ENCODE measurements around the gene GALNTL6. TPM values are rescaled to one million over a fixed set of nuclear protein-coding genes. Genes with fewer than 3 reads are reported as not detected.
"Not testable (repeated sequence)": the region's sequence is repeated elsewhere in the genome, so short reads cannot be mapped to it uniquely, and the experiment has no call there.

Gene GALNTL6
- total RNA-seq, 1 donor from 2014 or later: 23.6 TPM

DNA sequence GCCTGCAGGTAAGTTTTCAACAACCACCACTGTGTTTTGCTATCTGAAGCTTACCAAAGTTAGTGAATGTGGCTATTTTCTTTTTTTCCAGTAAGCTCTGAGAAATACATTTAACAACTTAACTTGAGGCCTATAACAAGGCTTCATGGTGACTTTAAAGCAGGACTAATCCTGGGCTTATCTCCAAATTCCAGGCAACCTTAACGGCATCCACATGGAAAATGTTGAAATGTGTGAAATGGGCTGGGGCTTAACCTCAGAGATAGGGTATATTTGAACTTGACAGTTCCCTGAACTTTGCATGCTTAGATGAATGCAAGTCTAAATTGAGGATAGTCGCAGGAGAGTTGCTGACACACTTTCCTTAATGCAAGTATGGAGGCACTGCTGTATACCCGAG lies 539.2 kb downstream of the GALNTL6 start:
- DNase-seq (ENCODE audit: low spot score in 2 of 2) (no peak), FAIRE-seq (no peak)

DNA sequence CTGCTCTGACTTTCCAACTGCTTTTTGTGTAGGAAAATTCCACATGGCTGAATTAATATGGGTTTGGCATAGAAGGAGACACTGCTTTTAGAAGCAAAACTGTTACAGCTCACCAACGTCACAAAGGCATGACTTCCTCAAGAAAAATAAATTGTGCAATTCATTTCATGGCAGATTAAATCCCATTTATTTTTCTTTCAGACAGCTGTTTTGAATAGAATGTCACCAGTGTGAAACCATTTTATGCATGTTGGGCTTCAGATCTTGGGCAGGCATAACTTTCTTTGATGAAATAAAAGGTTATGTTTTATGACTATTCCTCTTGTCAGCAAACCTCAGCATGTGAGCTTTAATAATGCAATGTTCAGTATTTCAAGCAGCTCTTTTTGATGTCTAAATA lies 542.8 kb downstream of the GALNTL6 start:
- DNase-seq (ENCODE audit: low spot score in 2 of 2) (no peak), FAIRE-seq (no peak)

DNA sequence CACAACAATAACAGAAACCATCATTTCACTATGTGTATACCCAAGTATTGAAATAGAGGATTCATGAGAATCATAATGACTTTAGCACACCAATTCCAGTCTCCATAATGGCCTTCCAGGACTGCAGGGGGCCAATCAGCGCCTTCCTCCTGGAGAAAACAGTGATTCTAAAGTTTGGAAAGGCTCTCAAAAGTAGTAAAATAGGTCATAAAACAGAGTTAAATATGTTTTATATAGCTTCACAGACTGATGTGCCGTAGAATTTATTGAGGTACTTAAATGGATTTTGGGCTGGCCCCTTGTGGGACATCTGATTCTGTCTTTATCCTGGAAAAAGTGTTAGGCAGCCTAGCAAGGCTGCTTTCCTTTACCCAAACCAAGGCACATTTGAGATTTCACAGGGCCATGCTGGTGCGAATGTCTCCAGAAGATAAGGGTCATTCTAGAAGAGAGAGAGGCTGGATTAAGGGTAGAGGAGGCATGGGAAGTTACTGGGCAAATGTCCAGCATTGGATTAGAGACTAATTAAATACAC lies 543.9 kb downstream of the GALNTL6 start:
- DNase-seq (ENCODE audit: low spot score in 2 of 2): no peak
- FAIRE-seq: no peak

DNA sequence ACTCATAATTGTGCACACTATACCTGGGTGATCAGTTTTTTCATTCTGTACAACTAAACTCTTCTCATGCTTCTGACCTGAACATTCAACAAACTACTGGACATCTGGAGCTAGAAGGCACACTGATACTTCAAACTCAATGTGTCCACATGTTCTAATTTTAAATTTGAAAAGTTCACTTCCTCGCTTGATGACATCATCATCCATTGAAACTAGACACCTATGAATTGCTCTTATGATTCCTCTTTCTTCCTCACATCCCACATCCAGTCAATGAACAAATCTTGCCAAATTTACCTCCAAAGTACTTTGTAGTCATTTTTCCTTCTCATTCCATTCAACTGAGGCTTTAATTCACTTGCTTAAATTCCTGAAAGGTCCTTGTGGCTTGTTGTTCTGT lies 549.4 kb downstream of the GALNTL6 start:
- no peak for DNase-seq (ENCODE audit: low spot score in 2 of 2)
- no peak for FAIRE-seq

DNA sequence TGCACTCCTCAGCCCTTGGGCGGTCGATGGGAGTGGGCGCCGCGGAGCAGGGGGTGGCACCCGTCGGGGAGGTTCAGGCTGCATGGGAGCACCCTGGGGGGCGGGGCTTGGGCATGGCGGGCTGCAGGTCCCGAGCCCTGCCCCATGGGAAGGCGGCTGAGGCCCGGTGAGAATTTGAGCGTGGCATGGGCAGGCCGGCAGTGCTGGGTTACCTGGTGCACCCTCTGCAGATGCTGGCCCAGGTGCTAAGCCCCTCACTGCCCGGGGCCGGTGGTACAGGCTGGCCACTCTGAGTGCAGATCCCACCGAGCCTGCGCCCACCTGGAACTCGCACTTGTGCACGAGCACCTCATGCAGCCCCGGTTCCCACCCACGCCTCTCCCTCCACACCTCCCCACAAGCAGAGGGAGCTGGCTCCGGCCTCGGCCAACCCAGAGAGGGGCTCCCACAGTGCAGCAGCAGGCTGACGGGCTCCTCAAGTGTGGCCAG lies 556.3 kb downstream of the GALNTL6 start:
- FAIRE-seq (no peak), DNase-seq (ENCODE audit: low spot score in 2 of 2) (no peak)

DNA sequence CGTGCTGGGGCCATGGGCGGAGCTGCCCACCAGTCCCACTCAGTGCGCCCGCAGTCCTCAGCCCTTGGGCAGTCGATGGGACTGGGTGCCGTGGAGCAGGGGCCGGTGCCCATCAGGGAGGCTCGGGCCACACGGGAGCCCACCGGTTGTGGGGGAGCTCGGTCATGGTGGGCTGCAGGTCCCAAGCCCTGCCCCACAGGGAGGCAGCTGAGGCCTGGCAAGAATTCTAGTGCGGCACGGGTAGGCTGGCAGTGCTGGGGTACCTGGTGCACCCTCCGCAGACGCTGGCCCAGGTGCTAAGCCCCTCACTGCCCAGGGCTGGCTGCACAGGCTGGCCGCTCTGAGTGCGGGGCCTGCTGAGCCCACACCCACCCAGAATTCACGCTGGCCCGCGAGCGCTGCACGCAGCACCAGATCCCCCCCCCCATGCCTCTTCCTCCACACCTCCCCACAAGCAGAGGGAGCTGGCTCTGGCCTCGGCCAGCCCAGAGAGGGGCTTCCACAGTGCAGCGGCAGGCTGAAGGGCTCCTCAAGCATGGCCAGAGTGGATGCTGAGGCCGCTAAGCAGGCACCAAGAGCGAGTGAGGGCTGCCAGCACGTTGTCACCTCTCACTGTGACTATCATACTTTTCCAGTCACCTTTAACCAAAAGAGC lies 564.4 kb downstream of the GALNTL6 start:
- FAIRE-seq (no peak), DNase-seq (ENCODE audit: low spot score in 2 of 2) (no peak)

DNA sequence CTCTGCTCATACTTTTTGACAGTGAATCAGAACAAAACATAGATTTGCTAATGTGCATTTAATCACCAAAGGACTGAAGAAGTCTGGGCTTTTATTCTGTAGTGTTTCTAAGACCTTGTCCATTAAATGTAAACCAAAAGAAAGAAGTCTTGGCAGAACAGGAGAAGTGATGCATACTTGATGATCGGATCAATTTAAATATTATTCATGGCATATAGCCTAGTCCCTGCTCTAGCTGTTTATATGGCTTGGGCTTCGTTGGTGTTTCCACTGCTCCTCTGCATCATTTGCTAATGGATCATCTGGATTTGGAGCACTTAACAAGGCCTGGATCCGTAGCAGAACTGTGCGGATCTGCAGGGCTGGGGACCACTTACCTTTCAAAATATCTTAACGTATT lies 566.6 kb downstream of the GALNTL6 start:
- DNase-seq (ENCODE audit: low spot score in 2 of 2) (no peak), FAIRE-seq (no peak)

DNA sequence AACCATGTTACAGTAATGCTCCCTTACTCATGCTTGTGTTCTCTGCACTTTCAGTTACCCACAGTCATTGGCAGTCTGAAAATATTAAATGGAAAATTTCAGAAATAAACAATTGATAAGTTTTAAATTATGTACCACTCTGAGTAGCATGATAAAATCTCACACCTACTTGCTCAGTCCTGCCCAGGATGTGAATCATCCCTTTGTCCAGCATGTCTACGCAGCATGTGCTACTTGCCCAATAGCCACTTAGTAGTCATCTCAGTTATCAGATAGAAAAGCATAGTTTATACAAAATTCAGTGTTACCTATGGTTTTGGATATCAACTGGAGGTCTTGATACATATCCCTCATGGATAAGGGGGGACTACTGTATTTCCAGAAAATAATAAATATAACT lies 577.1 kb downstream of the GALNTL6 start:
- no peak for DNase-seq (ENCODE audit: low spot score in 2 of 2)
- no peak for FAIRE-seq

DNA sequence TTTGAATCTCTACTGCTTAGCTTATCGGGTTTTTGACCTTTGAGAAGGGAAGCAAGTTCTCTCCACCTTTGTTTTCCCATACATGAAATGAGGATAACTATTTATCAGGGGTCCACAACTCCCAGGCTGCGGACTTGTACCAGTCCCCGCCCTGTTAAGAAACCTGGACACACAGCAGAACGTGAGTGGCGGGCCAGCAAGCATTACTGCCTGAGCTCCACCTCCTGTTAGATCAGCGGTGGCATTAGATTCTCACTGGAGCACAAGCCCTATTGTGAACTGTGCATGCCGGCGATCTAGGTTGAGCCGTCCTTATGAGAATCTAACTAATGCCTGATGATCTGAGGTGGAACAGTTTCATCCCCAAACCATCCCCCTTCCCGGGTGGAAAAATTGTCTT lies 579.5 kb downstream of the GALNTL6 start:
- no peak for FAIRE-seq
- DNase-seq (ENCODE audit: low spot score in 2 of 2): no peak

DNA sequence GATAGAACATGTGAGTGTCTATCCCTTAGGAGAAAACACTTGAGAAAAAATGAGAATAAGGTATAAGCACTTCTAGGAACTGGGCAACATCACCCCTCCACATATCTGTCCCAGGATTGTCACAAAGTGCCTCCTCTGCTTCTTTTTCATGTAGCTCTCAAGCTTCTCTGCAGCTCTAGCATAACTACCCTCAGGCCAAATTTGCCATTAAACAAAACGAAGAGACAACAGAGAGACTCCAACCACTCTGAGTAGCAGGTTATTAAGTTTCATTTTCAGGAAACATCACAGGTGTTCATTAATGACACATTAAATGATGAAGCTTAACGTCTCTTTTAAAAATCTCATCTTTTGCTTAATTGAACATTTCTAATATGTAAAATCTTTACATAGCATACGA lies 580.0 kb downstream of the GALNTL6 start:
- DNase-seq (ENCODE audit: low spot score in 2 of 2) (no peak), FAIRE-seq (no peak)

DNA sequence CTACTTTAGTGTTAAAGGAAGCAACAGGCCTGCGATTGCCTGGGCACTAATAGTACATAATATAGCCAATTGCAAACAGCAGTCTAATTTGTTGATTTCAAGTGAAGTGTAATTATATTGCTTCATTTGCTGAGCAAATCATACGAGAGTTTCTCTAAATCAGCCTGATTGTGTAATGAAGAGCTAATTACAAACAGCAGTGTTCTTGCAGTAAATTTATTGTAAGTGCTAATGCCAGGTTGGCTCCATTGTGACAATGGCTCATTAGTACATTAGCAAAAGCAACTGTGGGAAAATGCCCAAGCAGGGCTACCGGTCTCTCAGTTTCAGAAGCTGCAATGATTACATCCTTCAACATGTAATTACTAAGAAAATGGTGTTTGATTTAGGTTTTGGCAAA lies 591.5 kb downstream of the GALNTL6 start:
- DNase-seq (ENCODE audit: low spot score in 2 of 2) (no peak), FAIRE-seq (no peak)

DNA sequence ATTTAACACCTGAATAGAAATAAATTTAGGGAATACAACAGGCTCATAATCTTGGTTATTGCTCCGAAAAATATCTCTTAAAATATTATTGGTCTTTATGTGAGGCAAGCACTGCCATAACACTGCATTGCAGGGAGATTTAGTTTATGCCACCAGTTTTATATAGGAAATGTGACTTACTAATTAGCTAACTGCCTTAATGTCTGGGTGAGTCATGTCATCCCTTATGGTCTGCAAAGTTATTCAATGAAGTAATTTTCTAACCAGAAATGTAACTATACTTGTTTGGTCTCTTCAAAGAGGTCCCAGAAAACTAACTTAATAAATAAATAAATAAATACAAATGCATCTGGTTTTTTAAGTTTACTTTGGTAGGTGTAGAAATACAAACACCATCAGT lies 597.2 kb downstream of the GALNTL6 start:
- no peak for FAIRE-seq
- no peak for DNase-seq (ENCODE audit: low spot score in 2 of 2)

DNA sequence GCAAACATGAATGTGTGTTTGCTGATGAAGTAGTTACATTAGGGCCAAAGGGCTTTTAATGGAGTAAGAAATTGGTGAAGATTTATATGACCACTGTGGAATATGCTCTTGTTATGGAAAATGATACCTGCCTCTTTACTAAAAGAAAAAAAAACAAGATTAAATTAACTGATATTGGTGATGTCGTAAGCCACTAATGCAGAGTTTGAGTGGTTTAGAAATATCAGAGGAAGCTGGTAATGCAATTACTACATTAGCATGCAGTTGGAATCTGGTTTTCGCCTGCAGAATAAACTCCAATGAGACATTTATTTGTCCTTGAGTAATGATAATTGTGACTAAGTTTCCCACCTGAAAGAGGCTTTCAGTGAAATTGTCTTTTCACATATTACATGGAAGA lies 597.9 kb downstream of the GALNTL6 start:
- DNase-seq (ENCODE audit: low spot score in 2 of 2) (no peak), FAIRE-seq (no peak)

DNA sequence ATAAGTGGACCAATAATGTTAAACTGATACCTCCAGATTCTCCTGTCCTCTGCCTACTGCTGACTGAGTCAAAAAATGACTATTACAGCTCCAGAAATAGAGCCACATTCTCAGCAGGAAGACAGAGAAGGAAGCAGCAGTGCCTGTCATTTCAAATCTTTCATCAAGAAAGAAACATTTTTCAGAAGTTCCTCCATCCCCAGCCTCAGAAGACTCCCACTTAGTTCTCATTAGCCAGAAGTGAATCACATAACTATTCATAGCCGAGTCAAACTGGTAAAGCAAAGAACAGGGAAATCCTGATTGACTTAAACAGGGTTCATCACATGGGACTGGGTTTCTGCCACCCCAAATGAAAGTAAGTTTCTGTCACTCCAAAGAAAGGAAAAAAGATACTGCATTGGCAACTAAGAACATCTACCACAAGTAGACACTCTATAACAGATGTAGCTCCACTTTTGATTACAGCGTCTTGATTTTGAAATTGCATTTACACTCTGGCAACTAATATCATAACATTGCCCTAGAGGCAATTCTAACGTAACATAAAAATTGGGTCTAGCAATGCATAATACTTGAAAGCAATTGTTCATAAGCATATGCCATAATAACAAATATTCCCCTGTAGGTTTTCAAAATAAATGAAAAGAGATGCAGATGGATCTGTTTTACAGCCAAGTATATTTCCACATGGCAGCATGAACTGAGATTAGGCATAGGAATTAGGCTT lies 599.8 kb downstream of the GALNTL6 start:
- no peak for FAIRE-seq
- DNase-seq (ENCODE audit: low spot score in 2 of 2): no peak

DNA sequence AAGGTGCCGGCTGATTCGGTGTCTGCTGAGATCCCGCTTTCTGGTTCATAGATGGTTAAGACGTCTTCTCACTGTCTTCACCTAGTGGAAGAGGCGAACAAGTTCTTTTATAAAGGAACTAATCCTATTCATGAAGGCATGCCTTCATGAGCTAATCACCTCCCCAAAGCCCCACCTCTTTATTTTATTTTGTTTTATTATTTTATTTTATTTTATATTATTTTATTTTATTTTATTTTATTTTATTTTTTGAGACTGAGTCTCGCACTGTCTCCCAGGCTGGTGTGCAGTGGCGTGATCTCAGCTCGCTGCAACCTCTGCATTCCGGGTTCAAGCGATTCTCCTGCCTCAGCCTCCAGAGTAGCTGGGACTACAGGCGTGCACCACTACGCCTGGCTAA lies 615.8 kb downstream of the GALNTL6 start:
- DNase-seq (ENCODE audit: low spot score in 2 of 2); FAIRE-seq: not testable (repeated sequence)

DNA sequence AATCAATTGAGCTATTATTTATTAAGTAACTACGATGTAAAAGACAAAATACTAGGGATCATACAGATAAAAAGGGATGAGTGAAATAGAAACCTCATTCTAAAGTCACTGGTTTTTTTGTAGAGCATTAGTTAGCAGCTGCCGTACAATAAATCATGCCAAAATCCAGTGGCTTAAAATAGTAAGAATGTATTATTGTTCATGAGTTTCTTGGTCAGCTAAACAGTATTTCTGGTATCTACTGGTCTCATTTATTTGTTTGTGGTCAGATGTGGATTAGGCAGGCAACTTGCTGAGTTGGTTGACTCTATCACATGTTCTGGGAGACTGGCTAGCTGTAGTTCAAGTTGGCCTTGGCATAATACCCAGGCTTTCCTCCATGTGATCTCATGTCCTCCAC lies 667.3 kb downstream of the GALNTL6 start:
- FAIRE-seq (no peak), DNase-seq (ENCODE audit: low spot score in 2 of 2) (peak in 1 of 2 donors; percentile 8)

DNA sequence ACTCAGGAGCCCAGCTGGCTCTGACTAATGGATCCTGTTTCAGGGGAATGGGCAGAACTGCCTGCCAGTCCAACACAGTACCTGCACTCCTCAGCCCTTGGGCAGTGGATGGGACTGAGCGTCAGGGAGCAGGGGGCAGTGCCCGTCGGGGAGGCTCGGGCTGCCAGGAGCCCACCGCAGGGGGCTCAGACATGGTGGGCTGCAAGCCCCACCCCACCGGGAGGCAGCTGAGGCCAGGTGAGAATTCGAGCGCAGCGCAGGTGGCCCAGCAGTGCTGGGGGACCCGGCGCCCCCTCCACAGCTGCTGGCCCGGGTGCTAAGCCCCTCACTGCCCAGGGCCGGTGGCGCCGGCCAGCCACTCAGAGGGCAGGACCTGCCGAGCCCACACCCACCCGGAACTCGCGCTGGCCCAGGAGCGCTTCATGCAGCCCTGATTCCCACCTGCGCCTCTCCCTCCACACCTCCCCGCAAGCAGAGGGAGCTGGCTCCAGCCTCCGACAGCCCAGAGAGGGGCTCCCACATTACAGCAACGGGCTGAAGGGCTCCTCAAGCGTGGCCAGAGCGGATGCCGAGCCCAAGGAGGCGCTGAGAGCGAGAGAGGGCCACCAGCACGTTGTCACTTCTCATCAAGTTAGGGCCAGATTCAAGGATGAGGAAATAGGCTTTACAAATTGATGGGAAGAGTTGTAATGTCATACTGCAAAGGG lies 668.8 kb downstream of the GALNTL6 start:
- DNase-seq (ENCODE audit: low spot score in 2 of 2) (no peak), FAIRE-seq (no peak)

DNA sequence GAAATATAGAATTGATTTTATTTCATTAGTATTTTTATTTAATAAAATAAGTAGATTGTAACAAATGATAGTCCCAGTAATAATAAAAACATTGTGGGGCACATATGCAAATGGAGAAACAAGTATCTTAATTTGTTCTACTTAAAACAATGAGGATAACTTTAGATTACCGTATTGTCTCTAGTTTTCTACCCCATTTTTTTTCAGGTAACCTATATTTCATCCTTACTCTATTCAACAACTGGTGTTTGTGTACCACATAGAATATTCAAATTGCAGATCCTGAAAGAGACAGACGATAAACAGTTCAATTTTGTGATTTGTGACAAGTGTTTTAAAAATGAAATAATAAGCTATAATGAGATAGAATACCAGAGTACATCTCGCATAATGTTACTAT lies 671.8 kb downstream of the GALNTL6 start:
- FAIRE-seq (no peak), DNase-seq (ENCODE audit: low spot score in 2 of 2) (no peak)

DNA sequence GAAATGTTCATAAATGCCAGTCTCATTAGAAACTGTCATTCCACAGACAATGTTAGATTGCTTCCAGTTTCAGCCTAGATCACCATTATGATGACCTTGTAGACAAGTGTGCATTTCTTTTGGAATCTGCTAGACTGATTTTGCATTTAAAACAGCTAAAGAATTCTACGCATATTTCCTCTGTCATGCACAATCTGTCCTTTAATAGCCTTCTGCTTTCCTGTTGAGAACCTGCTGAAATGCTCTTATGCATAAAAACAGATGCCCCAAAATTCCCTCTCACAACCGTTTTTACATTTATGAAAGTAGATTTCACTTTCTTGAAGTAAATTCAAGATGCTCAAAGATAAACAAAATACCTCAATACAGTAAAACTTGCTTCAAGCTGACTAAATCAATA lies 673.3 kb downstream of the GALNTL6 start:
- no peak for FAIRE-seq
- DNase-seq (ENCODE audit: low spot score in 2 of 2): no peak

DNA sequence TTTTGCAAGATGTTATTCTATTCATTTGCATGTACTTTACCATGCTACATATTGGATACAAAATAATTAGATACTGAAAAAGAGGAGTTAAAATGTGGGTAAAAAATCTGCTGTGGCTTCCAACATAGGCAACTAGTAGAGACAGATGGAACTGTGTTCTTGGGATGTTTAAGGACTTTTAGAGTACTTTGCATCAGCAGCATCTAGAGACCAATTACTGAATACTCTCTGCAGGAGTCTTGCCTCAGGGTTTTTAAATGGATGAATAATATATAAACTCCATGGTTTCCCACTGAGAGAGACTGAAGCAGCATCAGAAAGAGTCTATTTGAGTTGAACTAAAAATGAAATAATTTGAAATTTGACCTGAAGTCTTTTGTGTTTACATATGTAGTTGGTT lies 676.7 kb downstream of the GALNTL6 start:
- FAIRE-seq (no peak), DNase-seq (ENCODE audit: low spot score in 2 of 2) (no peak)

DNA sequence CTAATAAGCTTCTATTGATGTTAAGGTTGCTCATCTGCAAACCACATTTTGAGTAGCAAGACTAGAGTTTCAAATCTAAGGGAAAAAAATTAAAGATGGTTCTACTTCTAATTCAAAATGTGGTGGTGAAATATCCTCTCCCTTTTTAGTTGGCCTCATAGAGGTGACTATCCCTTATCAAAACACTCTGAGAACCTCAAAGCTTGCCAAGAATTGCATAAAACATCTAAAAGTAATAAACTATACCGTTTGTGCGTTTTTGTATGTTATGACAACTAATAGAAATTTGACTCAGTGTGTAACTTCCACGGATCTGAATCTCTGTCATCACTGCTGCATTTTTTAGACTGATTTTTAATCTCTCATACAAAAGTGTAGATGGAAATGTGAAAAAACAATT lies 682.6 kb downstream of the GALNTL6 start:
- DNase-seq (ENCODE audit: low spot score in 2 of 2) (no peak), FAIRE-seq (no peak)

All from frontal cortex (tissue), 4 donors.